SU-DHL-6 (cell line): ENCODE measurements around the gene ELMOD3.

Source experiments
- H2AFZ ChIP-seq: fragments of 200-600 bp; sonication (generic); 2 replicates; pipeline ENCODE4 v1.6.1; 2014; ENCODE audit warnings: low read depth, mild to moderate bottlenecking, moderate library complexity, mixed read lengths, antibody characterized with exemption, low read length; ENCODE audit not compliant: severe bottlenecking
- H3F3A ChIP-seq: fragments of 200-600 bp; shearing (Covaris generic); 2 replicates; pipeline ENCODE4 v1.6.0; 2016; ENCODE audit warnings: antibody characterized with exemption, mild to moderate bottlenecking; ENCODE audit not compliant: insufficient read depth
- H3K27ac ChIP-seq: fragments of 200-600 bp; sonication (generic); 2 replicates; pipeline ENCODE4 v1.5.1; 2016; ENCODE audit warnings: low read depth, mild to moderate bottlenecking, low read length, moderate library complexity, mixed read lengths
- H3K27me3 ChIP-seq: fragments of 200-600 bp; sonication (generic), shearing (Covaris generic); 2 replicates; pipeline ENCODE4 v1.6.0; 2014; ENCODE audit warnings: mild to moderate bottlenecking, low read length
- H3K36me3 ChIP-seq: fragments of 200-600 bp; sonication (generic); 2 replicates; pipeline ENCODE4 v1.6.1; 2014; ENCODE audit warnings: mild to moderate bottlenecking, low read length, mixed read lengths
- H3K4me2 ChIP-seq: fragments of 300-600, 200-600 bp; shearing (Covaris generic), sonication (generic); 2 replicates; pipeline ENCODE4 v1.6.0; 2014; ENCODE audit warnings: low read length, low read depth, mild to moderate bottlenecking; ENCODE audit not compliant: poor library complexity, severe bottlenecking
- H3K4me3 ChIP-seq: fragments of 200-600 bp; sonication (generic); 2 replicates; pipeline ENCODE4 v1.5.1; 2014; ENCODE audit warnings: antibody characterized with exemption, low read length, mild to moderate bottlenecking, mixed read lengths; ENCODE audit not compliant: insufficient read depth, poor library complexity, severe bottlenecking
- H3K79me2 ChIP-seq: fragments of 200-600 bp; sonication (generic); 2 replicates; pipeline ENCODE4 v1.6.1; 2014; ENCODE audit warnings: mild to moderate bottlenecking, low read length, moderate library complexity; ENCODE audit not compliant: insufficient read depth
- H3K9ac ChIP-seq: fragments of 200-600 bp; sonication (generic); 2 replicates; pipeline ENCODE4 v1.7.0; 2014; ENCODE audit warnings: mild to moderate bottlenecking, low read length
- H3K9me2 ChIP-seq: fragments of 200-600 bp; sonication (generic); replicated peaks from 2 replicates; pipeline ENCODE4 v1.6.1; 2014; ENCODE audit warnings: low read length; ENCODE audit not compliant: insufficient read depth
- H3K9me3 ChIP-seq: fragments of 200-600 bp; sonication (generic); 2 replicates; pipeline ENCODE4 v1.6.1; 2014; ENCODE audit warnings: low read length, mixed read lengths; ENCODE audit not compliant: insufficient read depth
- H4K20me1 ChIP-seq: fragments of 200-600 bp; sonication (generic); 2 replicates; pipeline ENCODE4 v1.6.1; 2014; ENCODE audit warnings: low read depth, mild to moderate bottlenecking, antibody characterized with exemption, low read length, moderate library complexity, mixed read lengths
- CTCF ChIP-seq: fragments of 200-600 bp; sonication (generic); IDR thresholded peaks from one replicate; pipeline ENCODE4 v1.5.1; 2017; ENCODE audit warnings: antibody characterized with exemption, mild to moderate bottlenecking, low read length, moderate library complexity; ENCODE audit not compliant: insufficient read depth, poor library complexity, severe bottlenecking
- EZH2phosphoT487 ChIP-seq: fragments of 200-600 bp; sonication (generic), shearing (Covaris generic); conservative IDR thresholded peaks from 2 replicates; pipeline ENCODE4 v1.6.1; 2018; ENCODE audit warnings: mild to moderate bottlenecking, antibody characterized with exemption, low read length, moderate library complexity, mixed read lengths

Gene ELMOD3

GRCh38 chr2:85367180-85367579, 12.6 kb downstream of the ELMOD3 start:
- H3K4me2 ChIP-seq = no peak overlapping the region
- no peaks in the 10 kb centered on the region for H3K9me2 ChIP-seq
- H3K9me3 ChIP-seq = no peaks in the 10 kb centered on the region
- no peaks in the 10 kb centered on the region for H3K27me3 ChIP-seq
- no peaks in the 10 kb centered on the region for H4K20me1 ChIP-seq
- H2AFZ ChIP-seq = no peak overlapping the region
- H3K9ac ChIP-seq = no peak overlapping the region
- H3K4me3 ChIP-seq = no peak overlapping the region
- no peak overlapping the region for H3K27ac ChIP-seq
- TF ChIP-seq CTCF = no peak
- no peaks in the 10 kb centered on the region for H3K79me2 ChIP-seq
- peaks cover under 1% of the 10 kb centered on the region; the same call in 1 of the 2 replicates for H3K36me3 ChIP-seq
- H3F3A ChIP-seq = no peaks in the 10 kb centered on the region

GRCh38 chr2:85368921-85369320, 14.4 kb downstream of the ELMOD3 start:
- TF ChIP-seq EZH2phosphoT487 (no peak), CTCF (no peak)
- Histone ChIP-seq H3K27me3 (no peaks in the 10 kb centered on the region), H3K9ac (no peak overlapping the region), H2AFZ (no peak overlapping the region), H3K79me2 (no peaks in the 10 kb centered on the region), H3K9me3 (no peaks in the 10 kb centered on the region), H3K36me3 (no peaks in the 10 kb centered on the region), H3K4me3 (no peak overlapping the region), H3K4me2 (no peak overlapping the region), H4K20me1 (no peaks in the 10 kb centered on the region), H3F3A (no peaks in the 10 kb centered on the region), H3K27ac (no peak overlapping the region), H3K9me2 (no peaks in the 10 kb centered on the region)

- Histone ChIP-seq H3K27me3 (no peaks in the 10 kb centered on the region), H3K4me2 (no peak overlapping the region), H3K36me3 (no peaks in the 10 kb centered on the region), H3K9me2 (no peaks in the 10 kb centered on the region), H3K9ac (no peak overlapping the region), H4K20me1 (no peaks in the 10 kb centered on the region), H3F3A (no peaks in the 10 kb centered on the region), H3K79me2 (no peaks in the 10 kb centered on the region), H3K27ac (no peak overlapping the region), H3K4me3 (no peak overlapping the region), H2AFZ (no peak overlapping the region), H3K9me3 (no peaks in the 10 kb centered on the region)
- no peak for TF ChIP-seq CTCF
- no peak for TF ChIP-seq EZH2phosphoT487
Observed at GRCh38 chr2:85369500-85369899, 14.9 kb downstream of the ELMOD3 start.

GRCh38 chr2:85371045-85371444, 16.5 kb downstream of the ELMOD3 start:
- H3K4me2 ChIP-seq = no peak overlapping the region
- H3K27ac ChIP-seq = no peak overlapping the region
- H2AFZ ChIP-seq = no peak overlapping the region
- no peaks in the 10 kb centered on the region for H3K27me3 ChIP-seq
- no peak overlapping the region for H3K9ac ChIP-seq
- H3K9me3 ChIP-seq = no peaks in the 10 kb centered on the region
- no peaks in the 10 kb centered on the region for H4K20me1 ChIP-seq
- H3F3A ChIP-seq = 0 out of 2 replicates have a peak, but pooled peaks cover 4% of the 10 kb centered on the region
- H3K9me2 ChIP-seq = no peaks in the 10 kb centered on the region
- H3K79me2 ChIP-seq = no peaks in the 10 kb centered on the region
- no peak overlapping the region for H3K4me3 ChIP-seq
- TF ChIP-seq EZH2phosphoT487 (no peak), CTCF (no peak)
- no peaks in the 10 kb centered on the region for H3K36me3 ChIP-seq
